Globus pallidus (tissue), 1 donor: ENCODE measurements around the gene FITM1.

ENCODE experiments used
- DNase-seq: peaks from one replicate; pipeline ENCODE4 v3.0.0-alpha.2; 2015; ENCODE audit warnings: low spot score

The FITM1 gene

GRCh38 chr14:24139272-24139934, 8.9 kb downstream of the FITM1 start:
- DNase-seq = no peak

- DNase-seq = peak; percentile 99
These were observed 10.8 kb downstream of the FITM1 start, which contains the start of gene EMC9 for GRCh38 chr14:24141097-24141880. EMC9 (minus strand) TSS chr14:24141591; CDS start chr14:24141304, 287 bp downstream.

- no peak for DNase-seq
These were observed 13.1 kb downstream of the FITM1 start for GRCh38 chr14:24143511-24143910.

- no peak for DNase-seq
These were observed 14.0 kb downstream of the FITM1 start for GRCh38 chr14:24144451-24144850.

- DNase-seq = no peak
These were observed 14.8 kb downstream of the FITM1 start for GRCh38 chr14:24145219-24145618.

- DNase-seq = no peak
These were observed 15.4 kb downstream of the FITM1 start for GRCh38 chr14:24145690-24146452.

GRCh38 chr14:24146453-24146977, 16.1 kb downstream of the FITM1 start, which contains the start of gene PSME2:
PSME2 (minus strand) TSS chr14:24146610; CDS start chr14:24146581, 29 bp downstream.
- DNase-seq = peak; percentile 88

GRCh38 chr14:24146978-24147760, 16.7 kb downstream of the FITM1 start, which contains the start of gene RNF31:
RNF31 (plus strand) TSS chr14:24147498; CDS start chr14:24147699, 201 bp downstream.
- peak; percentile 99 for DNase-seq

GRCh38 chr14:24147761-24148428, 17.4 kb downstream of the FITM1 start:
- DNase-seq = no peak

GRCh38 chr14:24149302-24149969, 19.0 kb downstream of the FITM1 start:
- no peak for DNase-seq

- DNase-seq = no peak
These were observed 19.6 kb downstream of the FITM1 start for GRCh38 chr14:24150061-24150460.

- no peak for DNase-seq
These were observed 20.1 kb downstream of the FITM1 start for GRCh38 chr14:24150567-24150966.

GRCh38 chr14:24150993-24151392, 20.5 kb downstream of the FITM1 start:
- DNase-seq = no peak

GRCh38 chr14:24151404-24152080, 21.1 kb downstream of the FITM1 start:
- DNase-seq = no peak

- no peak for DNase-seq
These were observed 24.6 kb downstream of the FITM1 start for GRCh38 chr14:24155100-24155499.

GRCh38 chr14:24156840-24157239, 26.4 kb downstream of the FITM1 start:
- DNase-seq = no peak

- no peak for DNase-seq
These were observed 26.9 kb downstream of the FITM1 start for GRCh38 chr14:24157331-24157730.

GRCh38 chr14:24159777-24160498, 29.5 kb downstream of the FITM1 start:
- DNase-seq = no peak

- no peak for DNase-seq
These were observed 30.0 kb downstream of the FITM1 start for GRCh38 chr14:24160499-24160849.
